Naive thymus-derived CD8-positive, alpha-beta T cell (primary cell): ENCODE results near the gene OR2W1. TPM values are rescaled to one million over a fixed set of nuclear protein-coding genes. Genes with fewer than 3 reads are reported as not detected.

Source experiments
- polyA plus RNA-seq, 3 donors: library from polyadenylated mRNA; unstranded; fragments of 300-500 nt; fragmentation: Illumina TruSeq; gene quantifications; one replicate each; pipeline ENCODE4 v1.2.3, GENCODE V29; 2021
- total RNA-seq, 8 experiments: library from RNA in 2 of 8; stranded (reverse) in 2 of 8; gene quantifications; one replicate each; pipeline ENCODE4 v1.2.3 and lab custom pipeline; 2021 to 2026

Gene OR2W1
- total and polyA plus RNA-seq, 5 experiments from 2014 or later: not detected

Other genes with a start within 250 kb of the OR2W1 start
- gene TRIM27, start 121.2 kb downstream of the OR2W1 start, total RNA-seq: 10 to 100 TPM; 79.8 to 80.4 TPM
- gene TRIM27, start 121.2 kb downstream of the OR2W1 start, polyA plus RNA-seq: 10 to 100 TPM; 37.5 to 71.3 (median 44.2) TPM
- gene ZNF311, start 39.9 kb downstream of the OR2W1 start, total RNA-seq: under 1 TPM; 0.49 to 0.63 TPM
- gene ZNF311, start 39.9 kb downstream of the OR2W1 start, polyA plus RNA-seq: under 1 TPM in 2 of 3 donors, not detected in 1; 0.05 to 0.36 TPM
- gene OR2B3, start 42.1 kb upstream of the OR2W1 start, total RNA-seq: not detected
- gene OR2B3, start 42.1 kb upstream of the OR2W1 start, polyA plus RNA-seq: not detected
- gene OR2J1, start 54.3 kb upstream of the OR2W1 start, total RNA-seq: not detected
- gene OR2J1, start 54.3 kb upstream of the OR2W1 start, polyA plus RNA-seq: not detected
- not detected for gene OR2J3, start 62.9 kb upstream of the OR2W1 start, total RNA-seq
- not detected for gene OR2J3, start 62.9 kb upstream of the OR2W1 start, polyA plus RNA-seq
- not detected for gene OR2J2, start 125.7 kb upstream of the OR2W1 start, total RNA-seq
- gene OR2J2, start 125.7 kb upstream of the OR2W1 start, polyA plus RNA-seq: not detected